Measurements from ENCODE around the gene SPCS2. TPM values are rescaled to one million over a fixed set of nuclear protein-coding genes. Genes with fewer than 3 reads are reported as not detected.
A peak's percentile ranks its signal among the peaks of the same experiment; 100 is the strongest.

Gene SPCS2
- 186 and 197 TPM in 2 replicates for total RNA-seq
- long read RNA-seq, transcript SPCS2-202 (4 exons, 772 nt) = major isoform, 10 of 27 reads
- long read RNA-seq, transcript SPCS2-201 (5 exons, 2,708 nt) = minor isoform, 6 of 27 reads
- long read RNA-seq, partial matches to known transcripts = 1 of 27 reads
- long read RNA-seq, other reads (novel, unspliced or antisense) = 6 of 27 reads

DNA sequence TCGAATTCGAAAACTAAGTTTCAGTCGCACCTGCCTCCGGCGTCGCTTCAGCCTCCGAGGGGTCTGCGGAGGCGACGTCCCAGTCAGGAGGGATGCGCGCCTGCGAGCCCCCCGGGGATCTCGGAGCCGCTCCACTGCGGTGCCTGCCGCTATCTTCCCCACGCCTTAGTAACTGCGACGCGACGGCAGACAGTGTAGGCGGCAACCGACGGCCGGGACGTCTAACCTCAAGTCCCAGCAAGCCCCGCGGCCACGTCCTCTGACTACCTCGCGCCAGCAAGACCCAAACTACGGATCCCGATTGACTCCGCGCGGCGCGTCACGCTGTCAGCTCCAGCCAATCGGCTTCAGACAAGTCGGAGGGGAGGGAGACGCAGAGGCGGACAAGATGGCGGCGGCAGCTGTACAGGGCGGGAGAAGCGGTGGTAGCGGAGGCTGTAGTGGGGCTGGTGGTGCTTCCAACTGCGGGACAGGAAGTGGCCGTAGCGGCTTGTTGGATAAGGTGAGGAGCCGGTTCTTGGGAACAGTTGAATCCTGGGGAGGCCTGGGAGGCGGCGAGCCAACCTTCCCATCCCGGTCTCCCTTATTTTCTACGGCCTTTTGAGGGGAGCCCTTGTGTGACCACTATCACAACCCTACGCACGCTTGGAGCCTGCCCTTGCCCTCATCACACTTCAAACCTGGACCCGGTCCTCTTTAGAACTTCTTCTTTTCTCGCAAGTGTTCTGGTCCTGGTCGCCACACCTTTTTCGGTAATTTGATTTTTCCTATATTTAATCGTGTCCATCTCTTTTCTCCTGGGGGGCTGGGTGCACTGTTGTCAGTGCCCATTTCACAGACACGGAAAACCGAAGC is at the start of gene SPCS2, which contains the start of gene XRRA1:
TSS of gene SPCS2 (plus strand) at position 369 of the 855 bp plus-strand sequence. CDS start at position 389, 20 bp downstream.
TSS of gene XRRA1 (minus strand) at position 194 of the 855 bp plus-strand sequence. CDS start 8,213 bp downstream, outside the sequence.
- TF ChIP-seq, protein P1, sequence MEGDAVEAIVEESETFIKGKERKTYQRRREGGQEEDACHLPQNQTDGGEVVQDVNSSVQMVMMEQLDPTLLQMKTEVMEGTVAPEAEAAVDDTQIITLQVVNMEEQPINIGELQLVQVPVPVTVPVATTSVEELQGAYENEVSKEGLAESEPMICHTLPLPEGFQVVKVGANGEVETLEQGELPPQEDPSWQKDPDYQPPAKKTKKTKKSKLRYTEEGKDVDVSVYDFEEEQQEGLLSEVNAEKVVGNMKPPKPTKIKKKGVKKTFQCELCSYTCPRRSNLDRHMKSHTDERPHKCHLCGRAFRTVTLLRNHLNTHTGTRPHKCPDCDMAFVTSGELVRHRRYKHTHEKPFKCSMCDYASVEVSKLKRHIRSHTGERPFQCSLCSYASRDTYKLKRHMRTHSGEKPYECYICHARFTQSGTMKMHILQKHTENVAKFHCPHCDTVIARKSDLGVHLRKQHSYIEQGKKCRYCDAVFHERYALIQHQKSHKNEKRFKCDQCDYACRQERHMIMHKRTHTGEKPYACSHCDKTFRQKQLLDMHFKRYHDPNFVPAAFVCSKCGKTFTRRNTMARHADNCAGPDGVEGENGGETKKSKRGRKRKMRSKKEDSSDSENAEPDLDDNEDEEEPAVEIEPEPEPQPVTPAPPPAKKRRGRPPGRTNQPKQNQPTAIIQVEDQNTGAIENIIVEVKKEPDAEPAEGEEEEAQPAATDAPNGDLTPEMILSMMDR (conservative IDR thresholded peaks at IDR 0.05) = no peak

DNA sequence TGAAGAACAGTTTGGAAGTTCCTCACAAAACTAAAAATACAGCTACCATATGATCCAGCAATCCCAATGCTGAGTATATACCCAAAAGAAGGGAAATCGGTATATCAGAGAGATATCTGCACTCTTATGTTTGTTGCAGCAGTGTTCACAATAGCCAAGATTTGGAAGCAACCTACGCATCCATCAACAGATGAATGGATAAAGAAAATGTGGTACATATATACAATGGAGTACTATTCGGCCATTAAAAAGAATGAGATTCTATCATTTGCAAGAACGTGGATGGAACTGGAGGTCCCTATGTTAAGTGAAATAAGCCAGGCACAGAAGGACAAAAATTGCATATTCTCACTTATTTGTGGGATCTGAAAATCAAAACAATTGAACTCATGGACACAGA is 46.7 kb upstream of the SPCS2 start:
- H3K36me3 Mint-ChIP-seq (ENCODE audit: low read depth) = peaks cover 40% of the 10 kb centered on the region
- TF ChIP-seq, protein P1 (conservative IDR thresholded peaks at IDR 0.05) = no peak
- H3K4me1 Mint-ChIP-seq = no peaks in the 10 kb centered on the region
- H3K9me3 Mint-ChIP-seq = peaks cover 18% of the 10 kb centered on the region
- DNase-seq (ENCODE audit: low read depth, low spot score) = no peak
- no peaks in the 10 kb centered on the region for H3K27me3 Mint-ChIP-seq (ENCODE audit: low read depth)
- H3K4me3 Mint-ChIP-seq = no peak overlapping the region
- no peak overlapping the region for H3K27ac Mint-ChIP-seq (ENCODE audit: unreplicated experiment)

More for the DNA sequence above, at the start of gene SPCS2, which contains the start of gene XRRA1:
- Mint-ChIP-seq H3K36me3 (ENCODE audit: low read depth) (peaks cover 2% of the 10 kb centered on the region), H3K9me3 (no peaks in the 10 kb centered on the region), H3K4me3 (peak within 1 kb of the TSS; percentile 98), H3K27me3 (ENCODE audit: low read depth) (no peaks in the 10 kb centered on the region), H3K27ac (ENCODE audit: unreplicated experiment) (peak within 1 kb of the TSS; percentile 97), H3K4me1 (peaks cover 33% of the 10 kb centered on the region)
- DNase-seq (ENCODE audit: low read depth, low spot score) = peak; percentile 94

DNA sequence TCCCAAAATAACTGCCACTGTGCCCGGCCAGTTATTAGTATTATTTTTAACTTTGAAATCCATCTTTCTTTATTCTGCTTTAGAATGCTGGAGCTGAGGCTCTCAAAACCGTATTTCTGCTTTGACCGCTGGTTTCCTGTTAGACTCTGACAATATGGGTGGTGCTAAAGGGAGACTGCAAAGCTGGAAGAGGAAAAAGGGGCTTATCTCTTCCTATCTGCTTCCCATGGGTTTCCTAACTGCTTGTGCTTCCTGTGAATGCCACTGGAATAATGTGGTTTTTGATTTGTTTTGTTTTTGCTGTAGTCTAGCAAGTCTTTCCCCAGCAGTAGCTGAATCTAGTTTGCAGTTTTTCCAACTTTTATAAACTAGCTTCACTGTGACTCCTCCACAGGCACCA is 43.7 kb upstream of the SPCS2 start:
- H3K4me1 Mint-ChIP-seq = no peaks in the 10 kb centered on the region
- H3K27me3 Mint-ChIP-seq (ENCODE audit: low read depth) = no peaks in the 10 kb centered on the region
- H3K9me3 Mint-ChIP-seq = peaks cover 11% of the 10 kb centered on the region
- TF ChIP-seq, protein P1 (conservative IDR thresholded peaks at IDR 0.05) = no peak
- H3K27ac Mint-ChIP-seq (ENCODE audit: unreplicated experiment) = no peak overlapping the region
- H3K4me3 Mint-ChIP-seq = no peak overlapping the region
- peaks cover 23% of the 10 kb centered on the region for H3K36me3 Mint-ChIP-seq (ENCODE audit: low read depth)
- no peak for DNase-seq (ENCODE audit: low read depth, low spot score)

DNA sequence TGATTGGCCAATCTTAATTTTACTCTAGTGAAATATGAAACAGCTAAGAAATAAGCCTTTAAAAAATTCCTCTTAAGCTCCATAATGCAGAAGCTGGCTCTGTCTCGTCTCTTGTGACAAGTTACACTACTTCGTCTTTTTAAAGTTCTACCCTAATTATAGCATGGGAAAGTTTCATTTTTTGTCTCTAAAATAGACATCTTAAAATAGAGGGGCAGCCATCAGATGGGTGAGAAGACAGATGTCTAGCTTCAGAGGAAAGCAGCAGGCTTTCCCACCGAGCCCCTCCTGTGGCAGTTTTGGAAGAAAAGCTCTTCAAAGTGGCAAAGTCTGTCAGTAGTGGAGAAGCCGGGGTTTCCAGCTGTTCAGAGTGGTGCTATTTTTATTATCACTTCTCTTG is 39.7 kb upstream of the SPCS2 start:
- no peak overlapping the region for H3K27ac Mint-ChIP-seq (ENCODE audit: unreplicated experiment)
- H3K27me3 Mint-ChIP-seq (ENCODE audit: low read depth) = no peaks in the 10 kb centered on the region
- no peak overlapping the region for H3K4me3 Mint-ChIP-seq
- H3K36me3 Mint-ChIP-seq (ENCODE audit: low read depth) = peaks cover 9% of the 10 kb centered on the region
- no peaks in the 10 kb centered on the region for H3K9me3 Mint-ChIP-seq
- no peak for DNase-seq (ENCODE audit: low read depth, low spot score)
- TF ChIP-seq, protein P1 (conservative IDR thresholded peaks at IDR 0.05) = no peak
- H3K4me1 Mint-ChIP-seq = no peaks in the 10 kb centered on the region

DNA sequence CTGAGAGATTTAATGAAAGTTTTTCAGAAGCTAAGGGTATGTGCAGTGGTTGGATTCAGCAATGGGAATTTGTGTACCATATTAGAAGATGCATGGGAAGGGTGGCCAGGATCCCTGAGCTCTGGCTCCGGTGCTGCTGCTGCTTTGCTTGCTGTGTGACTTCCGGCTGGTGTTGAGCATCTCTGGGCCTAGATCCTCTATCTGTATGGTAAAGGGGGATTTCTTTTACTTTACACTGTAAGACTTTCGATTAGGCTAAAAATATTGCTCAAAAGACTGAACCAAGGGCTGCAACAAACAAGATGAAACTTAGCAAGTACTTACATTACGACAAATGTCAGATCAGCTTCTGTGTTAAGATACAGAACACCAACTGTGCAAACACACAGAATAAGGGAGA is 39.3 kb upstream of the SPCS2 start:
- no peak overlapping the region for H3K27ac Mint-ChIP-seq (ENCODE audit: unreplicated experiment)
- no peaks in the 10 kb centered on the region for H3K9me3 Mint-ChIP-seq
- no peaks in the 10 kb centered on the region for H3K4me1 Mint-ChIP-seq
- H3K36me3 Mint-ChIP-seq (ENCODE audit: low read depth) = peaks cover 10% of the 10 kb centered on the region
- TF ChIP-seq, protein P1 (conservative IDR thresholded peaks at IDR 0.05) = no peak
- no peaks in the 10 kb centered on the region for H3K27me3 Mint-ChIP-seq (ENCODE audit: low read depth)
- H3K4me3 Mint-ChIP-seq = no peak overlapping the region
- no peak for DNase-seq (ENCODE audit: low read depth, low spot score)
